HG02885 (cell line): ENCODE measurements around the gene ACR.
"Not testable (repeated sequence)": the region's sequence is repeated elsewhere in the genome, so short reads cannot be mapped to it uniquely, and the experiment has no call there.

Experiments
- ATAC-seq: cut with Tn5 transposase; IDR thresholded peaks from one replicate; pipeline ENCODE4 v1.9.1; 2021; ENCODE audit warnings: mild to moderate bottlenecking; ENCODE audit not compliant: unreplicated experiment, poor library complexity

ACR gene

DNA sequence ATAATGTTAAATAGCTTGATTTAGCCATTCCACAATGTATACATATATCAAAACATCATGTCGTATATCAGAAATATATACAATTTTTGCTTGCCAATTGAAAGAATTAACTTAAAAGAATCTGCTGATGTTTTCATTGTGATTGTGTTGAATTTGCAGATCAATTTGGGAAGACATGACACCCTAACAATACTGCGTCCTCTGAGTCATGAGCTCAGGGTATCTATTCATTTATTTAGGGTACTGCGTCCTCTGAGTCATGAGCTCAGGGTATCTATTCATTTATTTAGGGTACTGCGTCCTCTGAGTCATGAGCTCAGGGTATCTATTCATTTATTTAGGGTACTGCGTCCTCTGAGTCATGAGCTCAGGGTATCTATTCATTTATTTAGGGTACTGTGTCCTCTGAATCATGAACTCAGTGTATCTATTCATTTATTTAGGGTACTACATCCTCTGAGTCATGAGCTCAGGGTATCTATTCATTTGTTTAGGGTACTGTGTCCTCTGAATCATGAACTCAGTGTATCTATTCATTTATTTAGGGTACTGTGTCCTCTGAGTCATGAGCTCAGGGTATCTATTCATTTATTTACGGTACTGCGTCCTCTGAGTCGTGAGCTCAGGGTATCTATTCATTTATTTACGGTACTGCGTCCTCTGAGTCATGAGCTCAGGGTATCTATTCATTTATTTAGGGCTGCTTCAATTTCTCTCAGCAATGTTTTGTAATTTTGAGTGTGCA, 21.8 kb downstream of the ACR start:
- ATAC-seq, result not testable (repeated sequence)

DNA sequence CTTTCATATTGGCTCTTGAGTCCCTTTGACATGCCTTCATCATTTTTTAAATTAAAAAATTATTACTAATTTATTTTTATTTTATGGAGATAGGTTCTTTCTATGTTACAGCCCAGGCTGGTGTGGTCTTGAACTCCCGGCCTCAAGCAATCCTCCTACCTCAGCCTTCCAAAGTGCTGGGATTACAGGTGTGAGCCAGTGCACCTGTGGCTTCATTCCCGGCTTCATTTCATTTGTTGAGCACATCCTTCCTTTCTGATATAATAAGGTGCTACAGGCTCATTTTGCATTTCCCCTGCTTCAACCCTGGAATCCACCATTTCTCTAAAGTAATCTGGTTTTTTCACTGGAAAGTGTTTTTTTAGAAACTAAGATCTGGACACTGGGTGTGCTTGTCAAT, 23.8 kb downstream of the ACR start:
- ATAC-seq, result not testable (repeated sequence)

DNA sequence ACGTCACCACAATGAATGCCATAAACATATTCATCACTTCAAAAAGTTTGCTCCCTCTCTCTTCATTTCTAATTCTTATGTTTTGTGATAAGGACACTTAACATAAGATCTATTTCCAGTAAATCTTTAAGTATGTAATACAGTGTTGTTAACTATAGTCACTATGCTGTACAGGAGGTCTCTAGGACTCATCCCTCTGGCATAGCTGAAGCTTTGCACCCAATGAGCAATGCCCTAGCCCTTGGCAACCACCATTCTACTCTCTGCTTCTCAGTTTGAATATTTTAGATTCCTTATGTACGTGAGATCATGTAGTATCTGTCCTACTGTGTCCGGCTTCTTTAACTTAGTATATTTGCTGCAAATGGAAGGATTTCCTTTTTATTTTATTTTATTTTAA, 26.3 kb downstream of the ACR start:
- not testable (repeated sequence) for ATAC-seq

DNA sequence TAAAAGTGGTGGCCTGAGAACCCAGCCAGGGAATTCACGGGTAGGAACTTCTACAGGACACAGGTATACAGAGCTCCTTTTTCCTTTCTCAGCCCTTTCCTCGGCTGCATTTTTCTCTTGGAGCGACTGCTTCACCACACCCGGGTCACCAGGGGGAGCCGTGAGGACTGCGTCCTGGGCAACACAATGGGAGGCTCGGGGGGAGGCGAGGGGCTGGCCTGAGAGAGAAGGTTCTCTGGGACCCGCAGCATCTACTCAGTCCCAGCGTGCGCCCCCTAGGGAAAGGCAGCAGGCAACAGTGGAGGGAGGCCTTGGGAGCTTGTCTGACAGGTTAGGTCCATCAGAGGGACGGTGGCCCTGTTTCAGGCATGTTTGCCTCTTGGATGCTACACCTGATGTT, 37.1 kb downstream of the ACR start:
- ATAC-seq, result not testable (repeated sequence)

DNA sequence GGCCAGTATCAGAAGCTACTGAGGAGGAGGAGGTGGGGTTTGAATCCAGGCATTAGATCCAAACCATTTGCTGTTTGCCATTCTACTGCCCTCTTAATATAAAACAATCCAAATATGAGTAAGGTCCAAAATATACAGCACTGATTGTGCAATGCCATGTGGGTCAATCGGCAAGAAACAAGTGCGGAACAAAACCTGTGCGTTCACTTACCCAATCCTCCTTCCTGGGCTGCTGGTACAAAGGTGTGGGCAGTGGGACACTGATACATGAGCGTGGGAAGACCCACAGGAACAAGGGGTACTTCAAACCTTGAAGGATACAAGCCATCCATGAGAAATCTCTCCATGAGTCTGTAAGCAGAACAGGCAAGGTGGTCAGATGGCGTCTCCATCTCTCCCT, 39.6 kb downstream of the ACR start:
- ATAC-seq, result not testable (repeated sequence)

DNA sequence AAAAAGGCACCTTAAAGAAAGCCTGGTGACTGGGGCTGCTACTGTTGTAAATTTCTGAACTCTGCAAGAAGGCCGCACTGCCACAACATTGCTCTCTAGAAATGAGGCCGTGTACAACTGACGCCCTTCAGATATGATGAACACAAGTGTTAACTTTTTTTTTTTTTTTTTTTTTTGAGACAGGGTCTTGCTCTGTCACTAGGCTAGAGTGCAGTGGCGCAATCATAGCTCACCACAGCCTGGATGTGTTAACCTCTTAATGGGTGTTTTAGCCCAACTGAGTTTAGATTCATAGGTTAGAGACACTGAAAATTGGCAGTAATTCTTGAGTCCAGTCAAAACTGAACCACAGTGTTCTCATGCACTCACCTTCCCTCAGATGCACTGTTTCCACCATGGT, 42.2 kb downstream of the ACR start:
- ATAC-seq, result not testable (repeated sequence)

DNA sequence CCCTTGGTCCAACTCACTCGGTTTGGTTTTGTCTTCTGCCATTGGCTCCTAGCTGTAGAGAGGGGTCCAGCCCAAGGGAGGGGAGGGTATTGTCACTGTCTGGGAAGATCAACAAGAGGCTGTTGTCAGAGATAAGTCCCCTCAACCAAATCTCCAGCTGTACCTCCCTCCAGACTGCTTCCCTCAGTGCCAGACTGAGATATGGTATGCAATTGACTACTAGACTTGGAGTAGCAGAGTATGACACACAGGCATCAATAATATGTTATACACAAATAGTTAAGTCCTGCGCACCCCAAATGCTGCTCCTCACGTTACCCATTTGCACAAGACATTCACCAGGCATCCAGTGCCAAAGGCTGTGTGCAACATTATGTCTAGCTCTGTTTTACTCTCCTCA, 44.2 kb downstream of the ACR start:
- ATAC-seq, result not testable (repeated sequence)

DNA sequence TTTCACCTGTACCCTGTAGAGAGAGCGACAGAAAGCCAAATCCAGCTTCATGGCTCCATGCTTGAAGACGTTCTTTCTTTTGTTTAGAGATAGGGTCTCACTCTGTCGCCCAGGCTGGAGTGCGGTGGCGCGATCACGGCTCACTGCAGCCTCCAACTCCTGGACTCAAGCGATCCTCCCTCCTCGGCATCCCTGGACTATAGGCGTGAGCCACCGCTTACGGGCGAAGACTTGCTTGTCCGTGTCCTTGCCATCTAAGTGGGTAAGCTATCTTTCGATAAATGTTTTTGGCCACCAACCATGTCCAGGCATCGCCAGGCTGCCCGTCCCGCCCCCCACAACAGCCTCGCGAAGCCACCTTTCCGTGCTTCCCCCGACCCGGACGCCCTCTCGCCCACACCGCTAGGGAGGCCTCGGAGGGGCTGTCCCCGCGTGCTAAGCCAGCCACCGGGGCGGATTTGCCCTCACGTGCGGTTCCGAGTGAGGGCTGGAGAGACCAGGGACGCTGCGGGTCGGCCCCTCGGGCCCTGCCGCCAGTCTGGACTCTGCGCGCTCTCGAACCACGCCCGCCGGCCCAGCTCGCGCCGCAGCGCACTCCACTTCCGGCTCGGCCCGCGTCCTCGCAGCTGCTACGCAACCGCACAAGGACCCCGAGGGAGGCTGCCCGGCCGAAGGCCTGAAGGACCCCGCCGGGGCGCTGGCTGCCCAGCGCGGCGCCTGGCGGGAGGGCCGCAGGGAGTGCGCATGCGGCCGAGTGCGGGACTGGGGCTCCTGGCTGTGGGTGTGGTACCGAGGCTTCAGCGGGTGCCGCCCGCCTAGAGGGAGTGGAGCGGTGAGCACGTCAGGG, 45.3 kb downstream of the ACR start, which contains the start of gene RABL2B:
Gene RABL2B, minus strand, starts transcription at position 604 of the 847 bp plus-strand sequence. CDS start 1,342 bp downstream, outside the sequence.
- ATAC-seq, result peak; percentile 93

DNA sequence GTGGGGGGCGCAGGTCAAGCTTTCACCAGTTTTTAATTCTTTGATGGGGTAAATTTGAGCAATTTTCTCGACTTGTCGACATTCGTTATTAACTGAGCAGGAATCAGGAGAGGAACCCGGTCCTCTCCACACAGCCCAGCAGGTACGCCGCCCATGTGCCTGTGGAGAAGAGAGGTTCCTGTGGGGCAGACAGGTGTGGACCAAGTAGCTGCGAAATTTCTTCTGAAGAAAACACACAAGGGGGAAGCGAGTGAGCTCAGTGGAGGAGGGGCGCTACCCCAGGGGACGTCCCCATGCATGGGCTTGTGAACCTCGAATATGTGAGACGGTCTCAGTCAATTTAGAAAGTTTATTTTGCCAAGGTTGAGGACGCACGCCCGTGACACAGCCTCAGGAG, 45.9 kb downstream of the ACR start:
- ATAC-seq, result peak; percentile 26

DNA sequence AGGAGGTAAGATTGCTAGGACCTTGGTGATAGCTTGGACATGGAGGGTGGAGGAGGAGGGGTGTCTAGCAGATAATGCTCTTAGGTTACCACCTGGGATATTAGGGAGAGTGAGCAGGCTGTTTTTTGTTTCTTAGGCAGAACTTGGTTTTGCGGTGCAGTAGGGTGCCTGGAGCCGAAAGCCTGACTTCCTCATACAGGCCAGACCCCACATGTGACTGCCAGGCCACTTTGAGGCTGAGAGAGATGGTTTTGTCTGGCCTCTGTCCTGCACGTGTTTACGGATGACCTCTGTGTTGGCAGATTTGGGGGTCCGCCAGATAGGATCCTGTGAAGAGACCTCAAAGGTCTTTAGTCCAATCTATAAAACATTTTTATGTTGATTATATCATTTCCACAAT, 47.3 kb downstream of the ACR start:
- not testable (repeated sequence) for ATAC-seq

DNA sequence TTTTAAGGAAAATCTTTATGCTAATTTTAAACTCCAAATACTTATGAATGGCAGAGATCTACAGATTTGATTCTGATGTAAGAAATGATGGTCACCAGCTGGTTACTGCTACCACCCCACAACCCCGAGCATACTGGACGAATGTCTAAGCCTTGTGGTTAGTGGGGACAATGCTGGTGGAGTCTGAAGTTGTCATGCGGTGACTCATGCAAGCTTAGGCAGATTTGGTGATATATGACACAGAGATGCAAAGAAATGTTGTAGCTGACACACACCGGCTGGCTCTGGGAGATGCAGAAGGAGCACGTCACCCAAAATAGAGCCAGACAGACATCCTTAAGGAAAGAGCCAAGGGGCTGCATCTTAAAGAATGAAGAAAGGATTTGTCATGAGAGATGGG, 48.9 kb downstream of the ACR start:
- ATAC-seq, result not testable (repeated sequence)
